ENCODE measurements around the gene GPAM. TPM values are rescaled to one million over a fixed set of nuclear protein-coding genes. Genes with fewer than 3 reads are reported as not detected.

Gene GPAM
- total RNA-seq, 2 experiments from 2014 or later: 3.3 to 4.7 TPM

GRCh38 chr10:112168733-112169132 lies 14.8 kb downstream of the GPAM start:
- no peaks in the 10 kb centered on the region for H3K9me3 Mint-ChIP-seq
- no peaks in the 10 kb centered on the region for H3K27me3 Mint-ChIP-seq
- intact Hi-C loops (cut with micrococcal nuclease): no loop called here
- H3K27ac Mint-ChIP-seq: no peak overlapping the region
- H3K36me3 Mint-ChIP-seq: peaks cover 31% of the 10 kb centered on the region
- no peaks in the 10 kb centered on the region for H3K4me1 Mint-ChIP-seq (ENCODE audit: low read depth)
- no peak for DNase-seq
- H3K4me3 Mint-ChIP-seq: no peak overlapping the region
- ChIA-PET CTCF (interaction anchor here (1.4 kb wide), 1 partner anchor 31 kb away, joined by 5 read pairs; no protein-coding TSS in a partner anchor), POLR2A (no interaction called here)

- Mint-ChIP-seq H3K27ac (no peak overlapping the region), H3K4me1 (ENCODE audit: low read depth) (no peaks in the 10 kb centered on the region), H3K36me3 (peaks cover 26% of the 10 kb centered on the region), H3K27me3 (no peaks in the 10 kb centered on the region), H3K4me3 (no peak overlapping the region), H3K9me3 (no peaks in the 10 kb centered on the region)
- CTCF ChIA-PET: interaction anchor here (0.8 kb wide), 1 partner anchor 53 kb away, joined by 3 read pairs; no protein-coding TSS in a partner anchor
- DNase-seq: no peak
- intact Hi-C loops (cut with micrococcal nuclease): no loop called here
- POLR2A ChIA-PET: no interaction called here
Observed at GRCh38 chr10:112166800-112167199, 16.8 kb downstream of the GPAM start.

DNA sequence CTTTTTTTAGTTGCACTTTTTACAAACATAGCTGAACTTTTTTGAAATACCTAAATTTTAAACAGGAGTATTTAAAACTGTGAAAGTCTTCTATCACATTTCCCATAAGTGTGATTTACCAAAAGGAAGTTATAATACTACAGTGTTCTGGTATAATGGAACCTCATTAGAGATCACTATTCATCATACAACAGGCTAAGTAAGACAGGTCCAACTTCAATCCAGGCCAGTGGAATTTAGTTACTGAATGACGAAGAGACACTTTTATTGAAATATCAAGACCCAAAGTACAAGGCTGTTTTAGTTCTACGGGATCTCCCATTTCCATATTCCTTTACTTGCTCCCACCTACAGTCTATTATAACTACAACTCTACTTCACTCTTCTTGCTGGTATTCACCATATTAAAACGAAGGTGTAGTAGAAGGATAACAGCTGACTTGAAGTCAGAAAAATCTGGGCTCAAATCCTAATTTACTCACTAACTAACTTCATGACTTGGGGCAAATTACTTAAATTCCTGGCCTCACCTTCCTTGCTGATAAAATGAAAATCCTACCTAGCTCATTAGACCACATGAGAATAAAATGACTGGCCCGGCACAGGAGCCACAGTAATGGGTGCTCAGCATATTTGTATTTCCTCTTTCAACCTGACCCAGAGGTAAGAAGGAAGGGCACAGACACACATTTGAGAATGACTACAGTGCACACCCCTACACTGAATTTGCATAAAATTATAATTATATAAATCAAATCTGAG lies 21.6 kb downstream of the GPAM start:
- CTCF ChIA-PET: interaction anchor here (2.5 kb wide), 1 partner anchor 25 kb away, joined by 13 read pairs; no protein-coding TSS in a partner anchor
- POLR2A ChIA-PET: no interaction called here
- DNase-seq: no peak
- H3K27ac Mint-ChIP-seq: no peak overlapping the region
- no peaks in the 10 kb centered on the region for H3K4me1 Mint-ChIP-seq (ENCODE audit: low read depth)
- no peaks in the 10 kb centered on the region for H3K9me3 Mint-ChIP-seq
- intact Hi-C loops (cut with micrococcal nuclease): no loop called here
- peaks cover 35% of the 10 kb centered on the region for H3K36me3 Mint-ChIP-seq
- no peaks in the 10 kb centered on the region for H3K27me3 Mint-ChIP-seq
- no peak overlapping the region for H3K4me3 Mint-ChIP-seq

DNA sequence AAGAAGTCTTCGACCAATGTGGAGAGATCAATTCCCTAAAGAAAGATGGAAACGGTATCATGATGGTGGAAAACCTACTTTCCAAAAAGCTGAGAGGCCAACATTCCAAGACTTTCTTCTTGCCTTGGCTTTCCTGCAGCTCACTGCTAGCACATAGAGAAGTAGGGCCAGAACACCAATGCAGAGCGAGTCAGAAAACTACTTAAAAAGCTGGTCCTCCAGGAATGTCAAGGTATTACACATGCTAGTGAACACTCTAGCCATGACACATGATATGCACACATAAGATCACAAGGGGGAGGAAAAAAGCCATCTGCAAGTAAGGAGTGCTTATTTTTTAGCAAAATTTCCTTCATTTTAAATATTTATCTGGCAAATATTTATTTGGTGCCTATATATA lies 22.7 kb downstream of the GPAM start:
- Mint-ChIP-seq H3K27ac (no peak overlapping the region), H3K36me3 (peaks cover 34% of the 10 kb centered on the region), H3K27me3 (no peaks in the 10 kb centered on the region), H3K4me1 (ENCODE audit: low read depth) (no peaks in the 10 kb centered on the region), H3K9me3 (no peaks in the 10 kb centered on the region), H3K4me3 (no peak overlapping the region)
- ChIA-PET POLR2A (no interaction called here), CTCF (interaction anchor here (1.9 to 2.5 kb wide), 2 partner anchors 24 to 311 kb away, joined by 9 to 13 read pairs; no protein-coding TSS in a partner anchor)
- intact Hi-C loops (cut with micrococcal nuclease): no loop called here
- DNase-seq: no peak

GRCh38 chr10:112159469-112159868 lies 24.1 kb downstream of the GPAM start:
- H3K9me3 Mint-ChIP-seq: no peaks in the 10 kb centered on the region
- no peak overlapping the region for H3K27ac Mint-ChIP-seq
- no peak for DNase-seq
- no peak overlapping the region for H3K4me3 Mint-ChIP-seq
- no peaks in the 10 kb centered on the region for H3K4me1 Mint-ChIP-seq (ENCODE audit: low read depth)
- ChIA-PET CTCF (interaction anchor here (1.9 to 2.5 kb wide), 2 partner anchors 22 to 312 kb away, joined by 9 to 13 read pairs; no protein-coding TSS in a partner anchor), POLR2A (no interaction called here)
- H3K27me3 Mint-ChIP-seq: no peaks in the 10 kb centered on the region
- intact Hi-C loops (cut with micrococcal nuclease): no loop called here
- peaks cover 38% of the 10 kb centered on the region for H3K36me3 Mint-ChIP-seq

- ChIA-PET CTCF (interaction anchor here (9.2 kb wide), 1 partner anchor 14 kb away, joined by 71 read pairs; no protein-coding TSS in a partner anchor), POLR2A (no interaction called here)
- Mint-ChIP-seq H3K27ac (no peak overlapping the region), H3K27me3 (no peaks in the 10 kb centered on the region), H3K4me3 (no peak overlapping the region), H3K9me3 (no peaks in the 10 kb centered on the region), H3K4me1 (ENCODE audit: low read depth) (no peaks in the 10 kb centered on the region), H3K36me3 (peaks cover 17% of the 10 kb centered on the region)
- intact Hi-C loops (cut with micrococcal nuclease): no loop called here
- no peak for DNase-seq
Observed at GRCh38 chr10:112151524-112152039, 32.0 kb downstream of the GPAM start.

DNA sequence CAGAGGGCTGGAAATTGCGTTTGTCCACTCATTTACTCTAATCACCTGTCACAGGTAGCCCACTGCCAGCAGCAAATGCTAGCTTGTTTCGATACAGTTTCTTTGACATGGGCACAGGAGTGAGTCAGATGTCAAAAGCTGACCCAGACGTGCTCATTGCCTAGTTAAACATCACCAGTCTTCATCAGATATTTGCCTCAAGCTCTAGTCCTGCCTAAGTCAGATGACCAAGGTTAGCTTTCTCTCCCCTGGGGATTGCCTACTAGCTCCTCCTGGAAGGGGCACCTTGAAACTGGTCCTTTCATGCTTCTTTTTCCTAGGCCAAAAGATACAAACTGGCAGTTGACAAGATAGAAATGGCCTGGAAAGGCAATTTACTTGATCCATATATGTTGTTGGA lies 35.2 kb downstream of the GPAM start:
- intact Hi-C loops (cut with micrococcal nuclease): no loop called here
- H3K27me3 Mint-ChIP-seq: no peaks in the 10 kb centered on the region
- H3K4me3 Mint-ChIP-seq: no peak overlapping the region
- ChIA-PET POLR2A (no interaction called here), CTCF (interaction anchor here (1.0 to 9.2 kb wide), 2 partner anchors 8 to 11 kb away, joined by 4 to 71 read pairs; no protein-coding TSS in a partner anchor)
- no peak for DNase-seq
- H3K36me3 Mint-ChIP-seq: peaks cover 5% of the 10 kb centered on the region
- no peaks in the 10 kb centered on the region for H3K4me1 Mint-ChIP-seq (ENCODE audit: low read depth)
- H3K9me3 Mint-ChIP-seq: no peaks in the 10 kb centered on the region
- H3K27ac Mint-ChIP-seq: no peak overlapping the region

- Mint-ChIP-seq H3K36me3 (no peaks in the 10 kb centered on the region), H3K27me3 (no peaks in the 10 kb centered on the region), H3K27ac (no peak overlapping the region), H3K4me1 (ENCODE audit: low read depth) (no peaks in the 10 kb centered on the region), H3K4me3 (no peak overlapping the region), H3K9me3 (no peaks in the 10 kb centered on the region)
- ChIA-PET CTCF (interaction anchor here (9.2 kb wide), 1 partner anchor 9 kb away, joined by 71 read pairs; no protein-coding TSS in a partner anchor), POLR2A (no interaction called here)
- intact Hi-C loops (cut with micrococcal nuclease): no loop called here
- no peak for DNase-seq
Observed at GRCh38 chr10:112146799-112147198, 36.8 kb downstream of the GPAM start.

- no peak overlapping the region for H3K27ac Mint-ChIP-seq
- H3K9me3 Mint-ChIP-seq: no peaks in the 10 kb centered on the region
- POLR2A ChIA-PET: no interaction called here
- intact Hi-C loops (cut with micrococcal nuclease): no loop called here
- H3K4me3 Mint-ChIP-seq: no peak overlapping the region
- no peaks in the 10 kb centered on the region for H3K27me3 Mint-ChIP-seq
- no peak for DNase-seq
- H3K36me3 Mint-ChIP-seq: no peaks in the 10 kb centered on the region
- no peaks in the 10 kb centered on the region for H3K4me1 Mint-ChIP-seq (ENCODE audit: low read depth)
- CTCF ChIA-PET: interaction anchor here (0.8 to 1.3 kb wide), 2 partner anchors 8 to 162 kb away, joined by 3 to 4 read pairs; no protein-coding TSS in a partner anchor
Observed at GRCh38 chr10:112145263-112145662, 38.3 kb downstream of the GPAM start.

DNA sequence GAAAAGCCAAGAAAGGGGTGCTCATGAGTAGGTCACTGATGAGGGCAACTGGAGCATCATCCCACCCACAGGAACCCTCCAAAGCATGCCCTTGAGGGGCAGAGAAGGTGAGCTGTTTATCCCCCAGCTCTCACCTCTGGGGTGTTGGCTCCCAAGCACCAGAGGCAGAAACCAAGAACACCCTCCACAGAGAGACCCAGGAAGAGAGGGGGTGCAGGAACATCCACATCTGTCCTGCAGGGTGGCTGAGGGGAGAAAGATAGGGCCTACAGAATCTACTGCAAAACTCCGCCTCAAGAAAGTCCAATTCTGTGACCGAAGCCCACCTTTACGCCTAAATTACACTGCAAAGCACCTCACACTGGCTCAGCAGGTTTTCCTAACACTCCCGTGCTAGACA lies 40.1 kb downstream of the GPAM start:
- no peaks in the 10 kb centered on the region for H3K9me3 Mint-ChIP-seq
- no peaks in the 10 kb centered on the region for H3K36me3 Mint-ChIP-seq
- no peaks in the 10 kb centered on the region for H3K4me1 Mint-ChIP-seq (ENCODE audit: low read depth)
- no peak overlapping the region for H3K27ac Mint-ChIP-seq
- intact Hi-C loops (cut with micrococcal nuclease): no loop called here
- ChIA-PET CTCF (no interaction called here), POLR2A (no interaction called here)
- H3K4me3 Mint-ChIP-seq: no peak overlapping the region
- H3K27me3 Mint-ChIP-seq: no peaks in the 10 kb centered on the region
- no peak for DNase-seq

DNA sequence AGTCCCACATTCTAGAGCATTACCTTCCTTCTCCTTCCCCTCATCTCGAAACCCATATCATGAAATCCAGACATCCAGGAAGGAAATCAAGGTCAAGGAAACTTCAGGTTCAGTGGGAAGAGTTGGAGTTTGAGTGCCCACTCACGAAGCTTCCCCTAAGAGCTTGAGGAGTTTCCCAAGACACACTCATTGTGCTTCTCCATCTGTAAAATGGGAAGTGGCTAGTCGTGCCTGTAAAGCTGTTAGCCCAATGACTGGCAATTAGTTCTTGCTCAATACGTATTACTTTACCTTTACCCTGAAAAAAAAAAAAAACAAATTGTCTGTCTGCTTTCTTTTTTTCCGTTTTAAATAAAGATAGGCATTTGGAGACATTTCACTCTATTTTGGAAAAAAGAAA lies 42.3 kb downstream of the GPAM start:
- POLR2A ChIA-PET: no interaction called here
- Mint-ChIP-seq H3K9me3 (no peaks in the 10 kb centered on the region), H3K27ac (no peak overlapping the region), H3K27me3 (no peaks in the 10 kb centered on the region), H3K4me3 (no peak overlapping the region), H3K36me3 (no peaks in the 10 kb centered on the region), H3K4me1 (ENCODE audit: low read depth) (no peaks in the 10 kb centered on the region)
- intact Hi-C loops (cut with micrococcal nuclease): no loop called here
- DNase-seq: no peak
- CTCF ChIA-PET: interaction anchor here (0.6 to 2.1 kb wide), 8 partner anchors 8 to 331 kb away, joined by 3 to 6 read pairs (median 4); no protein-coding TSS in a partner anchor

DNA sequence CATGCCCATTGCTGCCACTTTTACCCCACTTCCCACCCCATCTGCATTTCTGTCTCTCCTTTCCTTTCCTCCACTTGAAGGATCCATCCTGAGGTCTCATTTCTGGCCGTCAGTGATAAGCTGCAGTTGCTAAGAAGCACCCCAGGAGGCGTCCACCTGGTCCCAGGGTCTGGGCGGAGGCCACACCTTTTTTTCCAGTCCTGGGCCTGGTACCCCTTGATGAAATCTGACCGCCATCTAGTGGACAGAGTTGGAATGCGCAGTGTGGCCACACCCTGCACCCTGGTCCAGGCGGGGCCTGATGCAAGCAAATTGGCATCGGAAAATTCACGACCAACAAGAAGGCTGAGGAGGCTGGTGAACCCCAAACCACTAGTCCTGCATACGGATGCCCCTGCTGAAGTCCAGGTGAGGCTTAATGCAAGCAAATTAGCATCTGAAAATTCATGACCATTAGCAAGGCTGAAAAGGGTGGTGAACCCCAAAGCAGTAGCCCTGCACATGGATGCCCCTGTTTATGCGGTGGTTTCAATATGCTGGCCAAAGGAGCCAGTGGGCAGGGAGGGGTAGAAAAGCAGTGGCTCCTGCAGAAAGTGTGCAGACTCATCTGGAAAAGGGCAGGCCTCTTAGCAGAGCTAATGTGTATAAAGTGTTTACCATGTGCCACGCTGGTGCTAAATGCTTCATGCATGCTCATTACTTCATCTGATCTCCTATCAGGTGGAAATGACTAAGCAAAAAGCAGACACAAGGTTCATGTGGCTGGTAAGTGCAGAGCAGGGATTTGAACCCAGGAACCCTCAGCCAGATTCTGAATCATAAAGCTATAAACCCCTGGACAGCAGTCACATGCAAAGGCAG lies 43.2 kb downstream of the GPAM start:
- intact Hi-C loops (cut with micrococcal nuclease): loop anchor here (1.0 kb wide), 1 partner anchor 175 kb away; no protein-coding TSS in a partner anchor

More for the DNA sequence above, 43.2 kb downstream of the GPAM start:
- ChIA-PET POLR2A (no interaction called here), CTCF (interaction anchor here (0.6 to 5.2 kb wide), 13 partner anchors 9 to 332 kb away, joined by 3 to 71 read pairs (median 4); partner anchors contain the start of gene GPAM)
- H3K36me3 Mint-ChIP-seq: no peaks in the 10 kb centered on the region
- H3K27me3 Mint-ChIP-seq: no peaks in the 10 kb centered on the region
- peak; percentile 86 for DNase-seq
- H3K4me1 Mint-ChIP-seq (ENCODE audit: low read depth): no peaks in the 10 kb centered on the region
- H3K27ac Mint-ChIP-seq: no peak overlapping the region
- H3K9me3 Mint-ChIP-seq: no peaks in the 10 kb centered on the region
- H3K4me3 Mint-ChIP-seq: no peak overlapping the region
